NCI-H2107 (cell line): ENCODE results near the gene OR6X1.

Experiments
- DNase-seq: peaks from one replicate; lab custom pipeline; 2025; lab: John Stamatoyannopoulos, UW

Gene OR6X1

GRCh38 chr11:123754101-123754568 lies at the start of gene OR6X1:
Gene OR6X1 (minus strand): TSS chr11:123754518. CDS start chr11:123754518, 0 bp downstream.
- DNase-seq = no peak

GRCh38 chr11:123801765-123802164 lies 47.4 kb upstream of the OR6X1 start:
- DNase-seq = no peak

GRCh38 chr11:123800036-123800435 lies 45.7 kb upstream of the OR6X1 start:
- DNase-seq = no peak

- no peak for DNase-seq
Observed at GRCh38 chr11:123799438-123799837, 45.1 kb upstream of the OR6X1 start.

- DNase-seq = no peak
Observed at GRCh38 chr11:123798513-123799252, 44.4 kb upstream of the OR6X1 start.

- no peak for DNase-seq
Observed at GRCh38 chr11:123798079-123798478, 43.8 kb upstream of the OR6X1 start.

- no peak for DNase-seq
Observed at GRCh38 chr11:123797541-123797940, 43.2 kb upstream of the OR6X1 start.

GRCh38 chr11:123797114-123797513 lies 42.8 kb upstream of the OR6X1 start:
- DNase-seq = no peak

- DNase-seq = no peak
Observed at GRCh38 chr11:123796226-123796625, 41.9 kb upstream of the OR6X1 start.

- no peak for DNase-seq
Observed at GRCh38 chr11:123783536-123783935, 29.2 kb upstream of the OR6X1 start.

GRCh38 chr11:123778511-123778910 lies 24.2 kb upstream of the OR6X1 start:
- no peak for DNase-seq

- DNase-seq = no peak
Observed at GRCh38 chr11:123775715-123776549, 21.6 kb upstream of the OR6X1 start.

GRCh38 chr11:123775289-123775688 lies 21.0 kb upstream of the OR6X1 start:
- no peak for DNase-seq

- no peak for DNase-seq
Observed at GRCh38 chr11:123773959-123774358, 19.6 kb upstream of the OR6X1 start.

GRCh38 chr11:123773026-123773425 lies 18.7 kb upstream of the OR6X1 start:
- DNase-seq = no peak

GRCh38 chr11:123771664-123772063 lies 17.3 kb upstream of the OR6X1 start:
- DNase-seq = no peak

GRCh38 chr11:123770712-123771111 lies 16.4 kb upstream of the OR6X1 start:
- no peak for DNase-seq

GRCh38 chr11:123765601-123766000 lies 11.3 kb upstream of the OR6X1 start:
- DNase-seq = no peak

GRCh38 chr11:123762422-123762821 lies 8.1 kb upstream of the OR6X1 start:
- no peak for DNase-seq

- no peak for DNase-seq
Observed at GRCh38 chr11:123760894-123761293, 6.6 kb upstream of the OR6X1 start.

GRCh38 chr11:123757976-123758375 lies 3.7 kb upstream of the OR6X1 start:
- DNase-seq = no peak

- DNase-seq = no peak
Observed at GRCh38 chr11:123755813-123756212, 1.5 kb upstream of the OR6X1 start.

GRCh38 chr11:123755344-123755743 lies 1.0 kb upstream of the OR6X1 start:
- DNase-seq = no peak
